KMS-11 (cell line): ENCODE results near the gene YY1AP1.
"Not testable (repeated sequence)": the region's sequence is repeated elsewhere in the genome, so short reads cannot be mapped to it uniquely, and the experiment has no call there.

Experiments
- H2AFZ ChIP-seq: fragments of 200-600 bp; sonication (generic); 2 replicates; pipeline ENCODE4 v1.6.1; 2016; ENCODE audit warnings: antibody characterized with exemption, mixed run types, low read depth
- H3K27ac ChIP-seq: fragments of 200-600 bp; sonication (generic); 2 replicates; pipeline ENCODE4 v1.6.1; 2016; ENCODE audit warnings: mild to moderate bottlenecking, mixed run types
- H3K27me3 ChIP-seq: fragments of 200-600 bp; sonication (generic); 2 replicates; pipeline ENCODE4 v1.6.1; 2017; ENCODE audit warnings: mild to moderate bottlenecking, low read depth, mixed run types, moderate library complexity; ENCODE audit not compliant: insufficient read depth
- H3K36me3 ChIP-seq: fragments of 200-600 bp; sonication (generic); 2 replicates; pipeline ENCODE4 v1.6.1; 2017; ENCODE audit warnings: mild to moderate bottlenecking, mixed run types; ENCODE audit not compliant: insufficient read depth
- H3K4me1 ChIP-seq: fragments of 200-600 bp; sonication (generic); 2 replicates; pipeline ENCODE4 v1.6.1; 2016; ENCODE audit warnings: mild to moderate bottlenecking, low read depth, mixed run types; ENCODE audit not compliant: poor library complexity, severe bottlenecking
- H3K4me2 ChIP-seq: fragments of 200-600 bp; sonication (generic); 2 replicates; pipeline ENCODE4 v1.7.0; 2016; ENCODE audit warnings: mild to moderate bottlenecking, mixed run types
- H3K4me3 ChIP-seq: fragments of 200-600 bp; sonication (generic); IDR thresholded peaks from 2 replicates; pipeline ENCODE4 v1.6.1; 2017; ENCODE audit warnings: low read depth, low read length, mixed read lengths; ENCODE audit not compliant: insufficient read depth
- H3K79me2 ChIP-seq: fragments of 200-600 bp; sonication (generic); 2 replicates; pipeline ENCODE4 v1.6.1; 2016; ENCODE audit warnings: low read depth, mixed run types; ENCODE audit not compliant: insufficient read depth
- H3K9ac ChIP-seq: fragments of 200-600 bp; sonication (generic); 2 replicates; pipeline ENCODE4 v1.6.1; 2016; ENCODE audit warnings: mild to moderate bottlenecking, mixed run types
- H4K20me1 ChIP-seq: fragments of 200-600 bp; sonication (generic); 2 replicates; pipeline ENCODE4 v1.6.1; 2016; ENCODE audit warnings: mild to moderate bottlenecking, mixed run types; ENCODE audit not compliant: insufficient read depth
- TF ChIP-seq, protein P1 (sequence below): fragments of 200-600 bp; sonication (generic); conservative IDR thresholded peaks from 2 replicates; pipeline ENCODE4 v1.6.1; 2017; ENCODE audit warnings: low read depth, mild to moderate bottlenecking, antibody characterized with exemption, low read length, moderate library complexity, mixed read lengths

The YY1AP1 gene

GRCh38 chr1:155698382-155699038 is 9.9 kb upstream of the YY1AP1 start:
- peaks cover 3% of the 10 kb centered on the region; the same call in 1 of the 2 replicates for H3K36me3 ChIP-seq
- H3K27ac ChIP-seq: no peak overlapping the region
- TF ChIP-seq, protein P1, sequence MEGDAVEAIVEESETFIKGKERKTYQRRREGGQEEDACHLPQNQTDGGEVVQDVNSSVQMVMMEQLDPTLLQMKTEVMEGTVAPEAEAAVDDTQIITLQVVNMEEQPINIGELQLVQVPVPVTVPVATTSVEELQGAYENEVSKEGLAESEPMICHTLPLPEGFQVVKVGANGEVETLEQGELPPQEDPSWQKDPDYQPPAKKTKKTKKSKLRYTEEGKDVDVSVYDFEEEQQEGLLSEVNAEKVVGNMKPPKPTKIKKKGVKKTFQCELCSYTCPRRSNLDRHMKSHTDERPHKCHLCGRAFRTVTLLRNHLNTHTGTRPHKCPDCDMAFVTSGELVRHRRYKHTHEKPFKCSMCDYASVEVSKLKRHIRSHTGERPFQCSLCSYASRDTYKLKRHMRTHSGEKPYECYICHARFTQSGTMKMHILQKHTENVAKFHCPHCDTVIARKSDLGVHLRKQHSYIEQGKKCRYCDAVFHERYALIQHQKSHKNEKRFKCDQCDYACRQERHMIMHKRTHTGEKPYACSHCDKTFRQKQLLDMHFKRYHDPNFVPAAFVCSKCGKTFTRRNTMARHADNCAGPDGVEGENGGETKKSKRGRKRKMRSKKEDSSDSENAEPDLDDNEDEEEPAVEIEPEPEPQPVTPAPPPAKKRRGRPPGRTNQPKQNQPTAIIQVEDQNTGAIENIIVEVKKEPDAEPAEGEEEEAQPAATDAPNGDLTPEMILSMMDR: no peak
- H3K27me3 ChIP-seq: no peaks in the 10 kb centered on the region
- H4K20me1 ChIP-seq: peaks cover 61% of the 10 kb centered on the region
- H3K4me3 ChIP-seq: no peak overlapping the region
- H3K4me2 ChIP-seq: no peak overlapping the region
- H3K9ac ChIP-seq: no peak overlapping the region
- peaks cover 86% of the 10 kb centered on the region for H3K79me2 ChIP-seq
- no peak overlapping the region for H2AFZ ChIP-seq
- peaks cover 68% of the 10 kb centered on the region for H3K4me1 ChIP-seq

GRCh38 chr1:155697616-155698015 is 9.0 kb upstream of the YY1AP1 start:
- H3K4me3 ChIP-seq, H3K9ac ChIP-seq, H3K4me2 ChIP-seq, H2AFZ ChIP-seq, H3K36me3 ChIP-seq, H3K27ac ChIP-seq, H3K27me3 ChIP-seq: not testable (repeated sequence)
- peaks cover 54% of the 10 kb centered on the region for H4K20me1 ChIP-seq
- H3K4me1 ChIP-seq: peaks cover 66% of the 10 kb centered on the region
- peaks cover 86% of the 10 kb centered on the region for H3K79me2 ChIP-seq

GRCh38 chr1:155697046-155697445 is 8.5 kb upstream of the YY1AP1 start:
- Histone ChIP-seq H3K9ac (no peak overlapping the region), H2AFZ (no peak overlapping the region), H3K36me3 (peaks cover 15% of the 10 kb centered on the region; the same call in 1 of the 2 replicates), H3K27ac (no peak overlapping the region), H3K4me2 (no peak overlapping the region), H3K4me3 (no peak overlapping the region), H3K4me1 (peaks cover 65% of the 10 kb centered on the region), H4K20me1 (peaks cover 49% of the 10 kb centered on the region), H3K79me2 (peaks cover 86% of the 10 kb centered on the region), H3K27me3 (no peaks in the 10 kb centered on the region)
- TF ChIP-seq, protein P1: no peak

GRCh38 chr1:155696524-155696923 is 8.0 kb upstream of the YY1AP1 start:
- Histone ChIP-seq H2AFZ (no peak overlapping the region), H3K27ac (no peak overlapping the region), H3K36me3 (peaks cover 20% of the 10 kb centered on the region; the same call in 1 of the 2 replicates), H3K9ac (no peak overlapping the region), H3K4me1 (peaks cover 61% of the 10 kb centered on the region), H3K4me3 (no peak overlapping the region), H3K79me2 (peaks cover 90% of the 10 kb centered on the region), H3K27me3 (no peaks in the 10 kb centered on the region), H4K20me1 (peaks cover 49% of the 10 kb centered on the region), H3K4me2 (no peak overlapping the region; the same call in 1 of the 2 replicates)
- TF ChIP-seq, protein P1: no peak

- peaks cover 49% of the 10 kb centered on the region for H4K20me1 ChIP-seq
- no peak overlapping the region for H3K4me3 ChIP-seq
- H3K27me3 ChIP-seq: no peaks in the 10 kb centered on the region
- H3K4me1 ChIP-seq: peaks cover 67% of the 10 kb centered on the region
- no peak overlapping the region for H3K27ac ChIP-seq
- peaks cover 99% of the 10 kb centered on the region for H3K79me2 ChIP-seq
- no peak overlapping the region for H3K9ac ChIP-seq
- H3K36me3 ChIP-seq: peaks cover 28% of the 10 kb centered on the region; the same call in 1 of the 2 replicates
- TF ChIP-seq, protein P1: no peak
- no peak overlapping the region; the same call in 1 of the 2 replicates for H3K4me2 ChIP-seq
- no peak overlapping the region for H2AFZ ChIP-seq
Measured at GRCh38 chr1:155695608-155696007, 7.0 kb upstream of the YY1AP1 start.
